DMS53 treated with DMSO at 0.1 percent for 48 hours (cell line): ENCODE results near the gene CFD.
"Not testable (repeated sequence)": the region's sequence is repeated elsewhere in the genome, so short reads cannot be mapped to it uniquely, and the experiment has no call there.

Source experiments
- DNase-seq: peaks from one replicate; lab custom pipeline; 2025; ENCODE audit not compliant: unreplicated experiment; lab: John Stamatoyannopoulos, UW

The CFD gene

DNA sequence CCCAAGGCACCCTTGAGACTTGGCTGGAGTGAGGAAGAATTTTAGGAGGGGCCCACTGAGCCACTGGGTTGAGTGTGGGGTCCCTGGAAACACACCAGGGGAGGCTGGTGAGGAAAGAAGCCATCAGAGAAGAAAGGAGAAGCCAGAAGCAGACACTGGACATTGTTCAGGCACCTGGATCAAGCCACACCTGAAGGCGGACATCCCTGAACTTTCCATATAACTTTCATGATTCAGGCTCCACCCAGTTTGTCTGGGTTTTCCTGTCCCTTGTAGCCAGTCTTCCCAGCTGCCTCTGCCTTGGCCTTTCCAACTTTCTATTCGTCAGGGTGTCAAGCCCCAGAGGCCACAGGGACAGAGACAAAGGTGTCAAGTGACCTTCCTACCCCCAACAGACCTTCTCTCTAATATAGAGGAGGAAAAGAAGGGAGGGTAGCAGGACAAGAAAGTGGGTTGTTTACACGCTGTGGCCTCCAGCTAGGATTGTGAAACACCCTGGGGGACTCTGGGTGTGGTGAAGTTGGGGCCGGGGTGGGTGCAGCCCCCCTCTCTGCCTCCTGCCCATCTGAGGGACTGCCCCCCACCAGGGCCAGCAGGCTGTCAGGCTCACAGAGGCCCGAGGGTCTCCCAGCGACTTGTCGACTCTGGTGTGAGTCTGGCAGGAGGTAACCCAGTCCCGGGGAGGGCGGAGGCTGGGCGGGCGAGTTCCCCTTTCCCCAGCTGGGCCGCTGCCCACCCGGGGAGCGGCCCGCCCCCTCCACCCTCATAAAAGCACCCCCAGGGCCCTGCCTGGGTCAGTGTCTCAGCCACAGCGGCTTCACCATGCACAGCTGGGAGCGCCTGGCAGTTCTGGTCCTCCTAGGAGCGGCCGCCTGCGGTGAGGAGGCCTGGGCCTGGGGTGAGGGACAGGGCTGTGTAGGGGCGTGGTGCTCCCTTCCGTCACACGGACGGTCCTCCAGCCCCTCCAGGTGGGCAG, at the start of gene CFD:
Gene CFD, plus strand, starts transcription at position 797 of the 976 bp plus-strand sequence. Its CDS starts 26 bp downstream, at position 823.
- DNase-seq = no peak

DNA sequence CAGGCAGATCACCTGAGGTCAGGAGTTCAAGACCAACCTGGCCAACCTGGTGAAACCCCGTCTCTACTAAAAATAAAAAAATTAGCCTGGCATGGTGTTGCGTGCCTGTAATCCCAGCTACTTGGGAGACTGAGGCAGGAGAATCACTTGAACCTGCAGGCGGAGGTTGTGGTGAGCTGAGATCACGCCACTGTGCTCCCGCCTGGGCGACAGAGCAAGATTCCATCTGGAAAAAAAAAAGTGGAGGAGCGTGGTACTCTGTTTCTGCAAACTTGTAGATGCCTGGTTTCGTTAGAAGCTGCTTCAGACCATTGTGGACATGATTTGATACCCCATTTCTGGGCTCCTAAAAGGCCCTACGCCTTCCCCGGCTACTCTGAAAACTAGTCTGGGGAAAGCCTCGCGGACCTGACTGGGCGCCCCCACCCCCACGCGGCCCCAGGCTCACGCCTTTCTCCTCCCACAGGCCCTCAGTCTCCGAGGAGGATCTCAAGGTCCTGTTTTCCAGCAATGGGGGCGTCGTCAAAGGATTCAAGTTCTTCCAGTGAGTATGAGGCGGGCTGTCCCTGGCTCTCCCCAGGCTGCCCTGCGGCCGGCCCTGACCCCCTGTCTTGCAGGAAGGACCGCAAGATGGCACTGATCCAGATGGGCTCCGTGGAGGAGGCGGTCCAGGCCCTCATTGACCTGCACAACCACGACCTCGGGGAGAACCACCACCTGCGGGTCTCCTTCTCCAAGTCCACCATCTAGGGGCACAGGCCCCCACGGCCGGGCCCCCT, 49.2 kb upstream of the CFD start:
- no peak for DNase-seq

DNA sequence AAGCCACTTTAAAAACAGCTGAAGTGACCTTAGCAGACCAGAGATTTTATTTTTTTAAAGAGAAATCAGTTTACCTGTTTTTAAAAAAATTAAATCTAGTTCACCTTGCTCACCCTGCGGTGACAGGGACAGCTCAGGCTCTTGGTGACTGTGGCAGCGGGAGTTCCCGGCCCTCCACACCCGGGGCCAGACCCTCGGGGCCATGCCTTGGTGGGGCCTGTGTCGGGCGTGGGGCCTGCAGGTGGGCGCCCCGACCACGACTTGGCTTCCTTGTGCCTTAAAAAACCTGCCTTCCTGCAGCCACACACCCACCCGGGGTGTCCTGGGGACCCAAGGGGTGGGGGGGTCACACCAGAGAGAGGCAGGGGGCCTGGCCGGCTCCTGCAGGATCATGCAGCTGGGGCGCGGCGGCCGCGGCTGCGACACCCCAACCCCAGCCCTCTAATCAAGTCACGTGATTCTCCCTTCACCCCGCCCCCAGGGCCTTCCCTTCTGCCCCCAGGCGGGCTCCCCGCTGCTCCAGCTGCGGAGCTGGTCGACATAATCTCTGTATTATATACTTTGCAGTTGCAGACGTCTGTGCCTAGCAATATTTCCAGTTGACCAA, 48.5 kb upstream of the CFD start:
- DNase-seq = no peak

DNA sequence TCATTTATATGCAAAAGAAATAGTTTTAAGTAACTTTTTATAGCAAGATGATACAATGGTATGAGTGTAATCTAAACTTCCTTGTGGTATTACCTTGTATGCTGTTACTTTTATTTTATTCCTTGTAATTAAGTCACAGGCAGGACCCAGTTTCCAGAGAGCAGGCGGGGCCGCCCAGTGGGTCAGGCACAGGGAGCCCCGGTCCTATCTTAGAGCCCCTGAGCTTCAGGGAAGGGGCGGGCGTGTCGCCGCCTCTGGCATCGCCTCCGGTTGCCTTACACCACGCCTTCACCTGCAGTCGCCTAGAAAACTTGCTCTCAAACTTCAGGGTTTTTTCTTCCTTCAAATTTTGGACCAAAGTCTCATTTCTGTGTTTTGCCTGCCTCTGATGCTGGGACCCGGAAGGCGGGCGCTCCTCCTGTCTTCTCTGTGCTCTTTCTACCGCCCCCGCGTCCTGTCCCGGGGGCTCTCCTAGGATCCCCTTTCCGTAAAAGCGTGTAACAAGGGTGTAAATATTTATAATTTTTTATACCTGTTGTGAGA, 47.9 kb upstream of the CFD start:
- no peak for DNase-seq

DNA sequence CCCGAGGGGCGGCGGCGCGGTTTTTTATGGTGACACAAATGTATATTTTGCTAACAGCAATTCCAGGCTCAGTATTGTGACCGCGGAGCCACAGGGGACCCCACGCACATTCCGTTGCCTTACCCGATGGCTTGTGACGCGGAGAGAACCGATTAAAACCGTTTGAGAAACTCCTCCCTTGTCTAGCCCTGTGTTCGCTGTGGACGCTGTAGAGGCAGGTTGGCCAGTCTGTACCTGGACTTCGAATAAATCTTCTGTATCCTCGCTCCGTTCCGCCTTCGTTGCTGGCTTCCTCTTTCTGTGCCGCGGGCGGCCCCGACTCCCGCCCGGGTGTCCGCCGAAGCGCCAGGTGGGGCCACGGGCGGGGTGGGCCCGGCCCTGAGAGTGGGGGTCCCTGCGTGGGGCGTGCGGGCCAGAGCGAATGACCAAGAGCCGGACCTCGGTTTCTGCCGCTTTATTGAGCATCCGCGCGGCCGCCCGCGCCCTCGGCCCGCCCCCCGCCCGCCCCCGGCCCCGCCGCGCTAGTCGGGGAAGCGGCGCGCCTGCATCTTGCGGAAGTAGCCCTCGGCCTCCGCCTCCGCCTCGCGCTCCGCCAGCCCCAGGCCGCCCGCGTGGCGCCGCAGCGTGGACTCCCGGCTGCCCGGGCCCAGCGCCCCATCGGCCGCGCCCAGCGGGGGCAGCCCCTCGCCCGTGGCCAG, 47.3 kb upstream of the CFD start:
- DNase-seq = no peak

DNA sequence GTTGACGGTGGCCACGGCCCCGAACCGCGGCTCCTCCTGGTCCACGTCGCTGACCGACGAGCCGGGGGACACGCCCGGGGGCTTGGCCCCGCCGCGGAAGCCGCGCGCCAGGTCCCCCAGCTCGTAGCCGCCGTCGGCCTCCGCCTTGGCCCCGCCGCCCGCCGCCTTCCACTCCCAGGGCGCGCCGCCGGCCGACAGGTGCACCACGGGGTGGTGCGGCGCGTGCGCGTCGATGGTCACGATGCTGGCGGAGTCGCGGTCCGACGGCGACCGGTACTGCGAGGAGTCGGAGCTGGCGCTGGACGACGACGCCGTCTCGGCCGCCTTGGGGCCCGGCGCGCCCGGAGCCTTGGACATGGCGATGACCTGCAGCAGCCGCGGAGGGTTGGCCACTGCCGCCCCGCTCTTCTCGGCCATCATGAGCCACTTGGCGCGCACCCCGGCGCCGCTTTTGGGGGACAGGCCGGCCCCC, 46.7 kb upstream of the CFD start:
- no peak for DNase-seq

DNA sequence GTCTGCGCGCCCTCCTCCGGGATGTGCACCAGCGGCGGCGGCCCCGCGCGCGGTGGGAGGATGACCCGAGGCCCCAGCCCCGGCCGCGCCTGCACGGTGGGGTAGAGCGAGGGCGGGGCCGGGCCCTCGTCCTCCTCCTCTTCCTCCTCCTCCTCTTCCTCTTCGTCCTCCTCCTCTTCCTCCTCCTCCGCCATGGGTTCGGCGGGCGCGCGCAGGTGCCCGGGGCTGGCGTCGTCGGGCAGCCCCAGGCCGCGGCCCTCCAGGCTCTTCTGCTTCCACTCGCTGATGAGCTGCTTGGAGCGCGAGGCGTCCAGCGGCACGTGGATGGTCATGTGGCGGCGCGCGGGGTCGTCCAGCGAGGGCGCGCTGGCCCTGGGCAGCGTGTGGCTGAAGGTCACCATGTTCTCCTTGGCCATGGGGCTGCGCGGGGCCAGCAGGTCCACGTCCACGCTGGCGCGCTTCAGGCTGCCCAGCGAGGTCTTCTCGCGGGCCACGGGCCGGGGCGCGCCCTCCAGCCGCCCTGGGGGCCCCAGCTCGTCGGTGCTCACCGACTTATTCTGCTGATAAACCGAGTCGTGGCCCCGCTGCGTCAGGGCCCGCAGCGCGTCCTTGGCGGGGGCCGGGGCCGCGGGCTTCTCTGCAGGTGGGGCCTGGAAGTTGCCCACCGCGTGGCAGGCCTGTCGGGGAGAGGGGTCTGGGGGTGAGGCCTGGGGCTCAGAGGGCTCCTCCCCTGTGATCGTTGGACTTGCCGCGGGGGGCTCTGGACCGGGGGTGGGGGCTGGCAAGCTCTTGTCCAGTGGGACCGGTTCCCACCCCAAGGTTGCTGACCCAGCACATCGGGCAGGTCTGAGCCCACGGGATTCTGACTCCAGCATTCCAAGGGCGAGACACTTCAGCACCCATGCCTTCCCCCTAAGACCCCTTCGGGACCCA, 46.0 kb upstream of the CFD start:
- no peak for DNase-seq

DNA sequence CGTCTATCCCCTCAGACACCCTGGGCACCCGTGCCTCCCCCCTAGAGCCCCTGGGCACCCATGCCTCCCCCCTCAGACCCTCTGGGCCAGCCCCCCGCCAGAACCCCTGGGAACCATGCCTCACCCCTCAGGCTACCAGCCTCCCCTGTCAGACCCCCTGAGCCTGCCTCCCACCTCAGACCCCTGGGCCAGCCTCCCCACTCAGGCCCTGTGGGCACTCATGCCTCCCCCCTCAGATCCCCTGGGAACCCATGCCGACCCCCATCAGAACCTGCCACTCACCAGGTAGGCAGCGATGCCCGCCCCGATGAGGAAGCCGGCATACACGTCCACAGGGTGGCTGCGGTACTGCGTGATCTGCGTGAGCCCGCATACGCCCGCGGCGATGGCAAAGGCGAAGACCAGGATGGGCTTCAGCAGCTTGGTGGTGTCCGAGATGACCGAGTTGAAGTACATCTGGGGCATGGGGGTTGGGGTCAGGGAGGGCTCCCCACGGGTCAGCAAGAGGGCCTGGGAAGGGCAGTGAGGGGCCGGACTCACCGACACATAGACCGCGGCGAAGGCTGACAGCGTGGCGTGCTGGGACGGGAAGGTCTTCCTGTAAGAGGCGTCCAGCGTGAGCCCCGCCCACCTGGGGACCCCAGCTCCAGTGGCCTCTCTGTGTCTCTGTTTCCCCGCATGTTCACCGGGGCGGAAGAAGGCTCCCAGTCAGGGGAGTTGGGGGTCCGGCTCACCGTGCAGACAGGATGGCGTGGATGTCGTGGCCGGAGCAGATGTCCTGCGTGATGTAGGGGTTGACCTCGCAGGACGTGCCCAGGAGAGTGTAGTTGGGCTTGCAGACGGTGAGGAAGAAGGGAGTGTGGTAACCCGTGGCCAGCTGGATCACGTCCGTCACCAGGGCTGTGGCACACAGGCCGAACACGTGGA, 45.0 kb upstream of the CFD start:
- no peak for DNase-seq

DNA sequence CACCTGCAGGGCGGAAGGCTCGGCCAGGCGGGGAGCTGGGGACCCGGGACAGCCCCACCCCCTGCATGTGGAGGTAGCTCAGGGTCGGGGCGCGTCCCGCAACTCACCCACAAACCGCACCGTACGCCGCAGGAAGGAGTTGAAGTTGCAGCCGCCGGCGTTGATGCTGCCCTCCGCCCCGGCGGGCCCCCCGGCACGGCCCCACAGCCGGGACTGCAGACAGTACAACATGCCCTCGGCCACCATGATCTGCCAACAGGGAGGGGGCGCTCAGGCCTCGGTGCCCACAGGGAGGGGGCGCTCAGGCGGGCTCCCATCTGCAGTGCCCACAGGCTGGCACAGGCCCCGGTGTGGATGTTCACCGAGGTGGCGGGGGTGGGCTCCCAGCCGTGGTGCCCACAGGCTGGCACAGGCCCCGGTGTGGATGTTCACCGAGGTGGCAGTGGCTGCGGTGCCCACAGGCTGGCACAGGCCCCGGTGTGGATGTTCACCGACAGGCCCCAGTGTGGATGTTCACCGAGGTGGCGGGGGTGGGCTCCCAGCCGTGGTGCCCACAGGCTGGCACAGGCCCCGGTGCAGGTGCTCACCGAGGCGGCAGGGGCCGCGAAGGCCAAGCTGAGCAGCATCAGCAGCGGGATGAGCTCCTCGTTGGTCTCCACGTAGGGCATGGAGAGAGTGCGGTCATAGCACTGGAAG, 44.2 kb upstream of the CFD start:
- DNase-seq = no peak

DNA sequence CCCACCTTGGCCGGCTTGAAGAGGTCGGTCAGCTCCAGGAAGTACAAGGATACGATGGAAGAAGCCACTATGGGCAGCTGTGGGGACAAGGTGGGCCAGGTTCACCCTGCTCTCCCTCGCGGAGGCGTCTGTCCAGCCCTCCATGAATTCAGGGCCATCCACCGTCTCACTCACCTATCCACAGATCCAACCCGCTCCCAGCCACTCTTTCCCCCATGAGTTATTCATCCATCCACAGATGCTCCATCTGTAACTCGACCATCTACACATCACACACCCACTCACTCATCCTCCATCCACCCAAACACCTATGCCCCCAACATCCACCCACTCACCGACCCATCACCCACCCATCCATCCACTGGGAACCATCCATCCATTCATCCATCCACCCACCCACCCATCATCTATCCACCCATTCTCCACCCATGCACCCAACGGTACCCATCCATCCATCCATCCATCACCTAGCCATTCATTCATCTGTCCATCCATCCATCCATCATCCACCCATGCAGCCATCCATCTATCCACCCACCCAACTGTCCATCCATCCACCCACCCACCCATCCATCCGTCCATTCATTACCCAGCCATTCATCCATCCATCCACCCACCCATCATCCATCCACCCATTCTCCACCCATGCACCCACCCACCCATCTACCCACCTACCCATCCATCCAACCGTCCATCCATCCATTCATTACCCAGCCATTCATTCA, 43.5 kb upstream of the CFD start:
- no peak for DNase-seq

DNA sequence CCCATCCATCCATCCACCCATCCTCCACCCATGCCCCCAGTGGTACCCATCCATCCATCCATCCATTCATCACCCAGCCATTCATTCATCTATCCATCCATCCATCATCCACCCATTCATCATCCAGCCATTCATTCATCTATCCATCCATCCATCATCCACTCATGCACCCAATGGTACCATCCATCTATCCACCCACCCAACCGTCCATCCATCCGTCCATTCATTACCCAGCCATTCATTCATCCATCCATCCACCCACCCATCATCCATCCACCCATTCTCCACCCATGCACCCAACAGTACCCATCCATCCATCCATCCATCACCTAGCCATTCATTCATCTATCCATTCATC, 43.0 kb upstream of the CFD start:
- no peak for DNase-seq

DNA sequence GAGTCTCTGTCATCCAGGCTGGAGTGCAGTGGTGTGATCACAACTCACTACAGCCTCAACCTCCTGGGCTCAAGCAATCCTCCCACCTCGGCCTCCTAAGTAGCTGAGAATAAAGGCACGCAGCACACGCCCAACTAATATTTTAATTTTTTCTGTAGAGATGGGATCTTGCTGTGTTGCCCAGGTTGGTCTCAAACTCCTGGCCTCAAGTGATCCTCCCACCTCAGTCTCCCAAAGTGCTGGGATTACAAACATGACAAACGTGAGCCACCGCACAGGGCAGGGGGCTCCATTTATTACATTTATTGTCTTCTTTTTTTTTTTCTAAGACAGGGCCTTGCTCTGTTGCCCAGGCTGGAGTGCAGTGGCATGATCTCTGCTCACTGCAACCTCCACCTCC, 39.3 kb upstream of the CFD start:
- DNase-seq = not testable (repeated sequence)

DNA sequence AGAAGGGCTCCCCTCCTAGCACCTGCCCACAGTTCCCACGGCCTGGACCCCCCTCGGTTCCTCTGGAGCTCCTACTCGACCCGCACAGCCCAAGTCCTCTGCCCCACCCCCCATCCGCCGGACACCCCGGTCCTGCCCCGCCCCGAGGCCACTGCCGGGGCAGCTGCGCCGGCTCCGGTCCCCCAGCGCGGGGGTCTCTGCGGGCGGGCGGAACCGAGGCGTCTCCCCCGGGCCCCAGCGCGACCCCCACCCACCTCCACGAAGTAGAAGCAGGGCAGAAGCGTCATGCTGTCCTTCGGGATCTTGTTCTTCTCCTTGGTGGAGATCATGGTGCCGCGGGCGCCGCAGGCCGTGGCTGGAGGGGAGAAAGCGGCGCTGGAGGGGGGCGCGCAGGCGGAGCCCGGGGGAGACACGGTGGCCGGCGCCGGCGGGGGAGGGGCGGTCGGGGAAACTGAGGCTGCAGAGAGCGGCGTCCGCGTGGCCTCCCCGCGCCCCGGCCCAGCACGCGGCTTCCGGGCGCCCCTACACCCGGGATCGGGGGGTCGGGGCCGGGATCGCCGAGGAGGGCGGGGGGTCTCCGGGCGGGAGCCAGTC, 38.1 kb upstream of the CFD start:
- DNase-seq = no peak

DNA sequence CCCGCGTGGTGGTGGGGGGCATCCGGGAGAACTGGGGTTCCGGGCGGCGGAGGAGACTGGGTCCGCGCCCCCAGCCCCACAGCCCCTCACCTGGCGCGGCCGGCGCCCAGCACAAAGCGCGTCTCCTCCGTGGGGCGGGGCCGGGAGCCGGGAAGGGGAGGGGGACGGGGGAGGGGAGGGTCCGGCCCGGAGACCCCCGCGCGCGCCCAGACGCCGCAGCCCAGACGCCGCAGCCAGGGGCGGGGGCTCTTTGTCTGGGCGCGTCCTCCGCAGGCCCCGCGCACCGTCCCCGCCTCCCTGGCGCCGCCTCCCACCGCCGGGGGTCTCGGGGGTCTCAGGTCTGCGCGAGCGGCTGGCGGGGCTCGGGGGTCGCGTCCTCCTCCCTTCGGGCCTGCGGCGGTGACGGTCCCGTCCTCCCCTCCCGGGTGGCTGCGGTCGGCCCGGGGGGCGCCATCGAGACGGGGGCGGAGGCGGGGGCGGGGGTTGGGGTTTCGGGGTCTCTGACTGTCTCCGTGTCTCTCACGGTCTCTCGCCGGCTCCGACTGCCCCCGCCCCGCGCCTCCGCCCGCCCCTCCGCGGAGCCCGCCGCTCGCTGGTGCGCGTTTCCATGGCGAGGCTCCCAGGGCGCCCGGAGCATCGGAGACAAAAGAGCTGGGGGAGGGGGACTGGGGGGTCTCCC, 37.5 kb upstream of the CFD start, which contains the start of gene PLPPR3:
Gene PLPPR3, minus strand, starts transcription at position 131 of the 679 bp plus-strand sequence. CDS start 396 bp downstream, outside the sequence.
- no peak for DNase-seq

DNA sequence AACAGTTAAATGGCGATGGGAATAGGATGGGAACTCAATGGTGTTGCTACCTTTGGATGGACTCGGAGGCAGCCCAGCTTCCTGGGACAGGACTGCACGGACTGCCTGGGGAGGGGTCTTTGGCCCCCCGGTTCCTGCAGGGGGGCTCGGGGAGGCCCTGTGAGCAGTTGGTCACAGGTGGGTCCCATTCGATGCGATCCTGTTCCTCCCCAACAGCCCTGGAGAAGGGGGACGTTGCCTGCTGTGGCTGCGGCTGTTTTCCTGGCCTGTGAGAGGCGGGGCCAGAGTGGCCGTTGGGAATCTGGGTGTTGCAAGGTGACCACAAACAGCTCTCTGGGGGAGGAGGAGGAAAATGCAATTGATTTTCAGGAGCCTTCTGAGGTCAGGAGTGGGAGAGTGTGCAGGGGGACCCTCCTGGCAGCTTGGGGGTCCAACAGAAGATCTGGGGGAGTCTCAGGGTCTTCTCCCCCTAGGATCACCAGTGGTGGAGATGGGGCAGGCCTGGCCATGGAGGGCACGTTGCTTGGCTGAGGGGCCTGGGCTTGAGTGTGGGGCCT, 35.8 kb upstream of the CFD start:
- DNase-seq = no peak

DNA sequence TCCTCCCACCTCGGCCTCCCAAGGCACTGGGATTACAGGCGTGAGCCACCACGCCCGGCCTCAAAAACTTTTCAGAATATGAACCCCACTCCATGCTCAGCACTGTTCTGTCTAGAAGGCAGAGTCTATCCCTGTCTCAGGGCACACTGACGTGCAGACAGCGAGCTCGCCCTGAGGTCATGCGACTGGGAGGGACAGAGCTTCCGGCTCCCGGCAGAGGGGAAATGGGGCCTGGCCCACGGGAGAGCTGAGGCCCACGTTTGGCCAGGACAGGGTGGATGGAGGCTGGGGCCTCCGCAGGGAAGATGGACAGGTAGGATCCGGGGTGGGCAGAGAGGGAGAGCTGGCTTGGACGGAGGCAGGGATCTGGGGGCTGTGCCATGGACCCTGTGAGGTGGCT, 34.6 kb upstream of the CFD start:
- DNase-seq = no peak
